Thyroid gland (tissue), 4 donors: ENCODE measurements around the gene FSIP1.

Experiments used
- POLR2A ChIP-seq, 2 donors: fragments of 450-650 bp; IDR thresholded peaks; one replicate each; pipeline ENCODE4 v1.6.1; 2017; ENCODE audit warnings: antibody characterized with exemption in 2 of 2, mild to moderate bottlenecking in 2 of 2, moderate library complexity in 1 of 2
- TF ChIP-seq, protein P1 (sequence below), 6 experiments: fragments of 200-600 bp in 3 of 6; fragments of 450-650 bp in 3 of 6; sonication (generic) in 3 of 6; IDR thresholded peaks; one replicate each; pipeline ENCODE4 v1.5.1; 2016 to 2019; ENCODE audit warnings: antibody characterized with exemption in 6 of 6, mild to moderate bottlenecking in 2 of 6, inconsistent platforms in 1 of 6, moderate library complexity in 1 of 6

DNA sequence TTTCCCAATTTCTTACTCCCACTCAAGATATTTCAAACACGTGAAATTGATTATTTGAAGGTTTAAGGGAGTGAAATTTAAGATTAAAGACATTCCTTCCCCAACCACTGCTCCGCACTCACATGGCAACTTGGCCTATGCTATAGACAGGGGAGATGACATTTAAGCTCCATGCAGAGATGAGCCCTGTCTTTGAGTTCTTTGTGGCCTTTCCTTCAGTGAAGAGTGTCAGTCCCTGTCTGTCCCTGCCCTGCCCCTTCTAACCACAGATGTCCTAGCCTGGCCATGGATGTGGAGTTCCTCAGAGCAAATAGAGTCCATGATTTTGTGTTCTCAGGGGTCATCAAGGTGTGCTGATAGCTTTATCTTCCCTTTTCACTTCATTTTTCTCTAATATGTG, 231.2 kb downstream of the FSIP1 start:
- TF ChIP-seq, protein P1, sequence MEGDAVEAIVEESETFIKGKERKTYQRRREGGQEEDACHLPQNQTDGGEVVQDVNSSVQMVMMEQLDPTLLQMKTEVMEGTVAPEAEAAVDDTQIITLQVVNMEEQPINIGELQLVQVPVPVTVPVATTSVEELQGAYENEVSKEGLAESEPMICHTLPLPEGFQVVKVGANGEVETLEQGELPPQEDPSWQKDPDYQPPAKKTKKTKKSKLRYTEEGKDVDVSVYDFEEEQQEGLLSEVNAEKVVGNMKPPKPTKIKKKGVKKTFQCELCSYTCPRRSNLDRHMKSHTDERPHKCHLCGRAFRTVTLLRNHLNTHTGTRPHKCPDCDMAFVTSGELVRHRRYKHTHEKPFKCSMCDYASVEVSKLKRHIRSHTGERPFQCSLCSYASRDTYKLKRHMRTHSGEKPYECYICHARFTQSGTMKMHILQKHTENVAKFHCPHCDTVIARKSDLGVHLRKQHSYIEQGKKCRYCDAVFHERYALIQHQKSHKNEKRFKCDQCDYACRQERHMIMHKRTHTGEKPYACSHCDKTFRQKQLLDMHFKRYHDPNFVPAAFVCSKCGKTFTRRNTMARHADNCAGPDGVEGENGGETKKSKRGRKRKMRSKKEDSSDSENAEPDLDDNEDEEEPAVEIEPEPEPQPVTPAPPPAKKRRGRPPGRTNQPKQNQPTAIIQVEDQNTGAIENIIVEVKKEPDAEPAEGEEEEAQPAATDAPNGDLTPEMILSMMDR (IDR thresholded peaks at IDR 0.05) = no peak
- TF ChIP-seq POLR2A (IDR thresholded peaks at IDR 0.05) = no peak
